HuH-7 (cell line): ENCODE data around the gene PROZ.
A peak's percentile ranks its signal among the peaks of the same experiment; 100 is the strongest.

ENCODE experiments used
- DNase-seq: peaks from one replicate; pipeline ENCODE4 v3.0.0; 2011; ENCODE audit warnings: low spot score

The PROZ gene

GRCh38 chr13:113140677-113141600, 17.5 kb upstream of the PROZ start:
- no peak for DNase-seq

DNA sequence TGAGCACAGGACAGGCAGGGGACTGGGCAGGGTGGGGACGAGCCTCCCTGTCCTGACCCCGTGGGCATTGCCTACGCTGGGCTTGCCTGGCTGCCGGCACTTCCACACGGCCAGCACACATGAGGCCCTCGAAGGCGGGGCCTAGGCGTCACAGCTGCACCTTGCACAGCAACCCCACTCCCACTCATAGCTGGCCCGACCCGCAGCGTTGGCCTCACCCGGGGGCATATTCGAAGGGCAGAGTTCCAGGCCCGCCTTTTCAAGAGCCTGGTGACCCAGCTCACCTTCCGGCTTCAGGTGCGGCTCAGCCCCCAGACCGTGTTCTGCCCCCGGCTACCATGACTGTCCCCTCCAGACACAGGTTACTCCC, 16.9 kb upstream of the PROZ start:
- DNase-seq, result no peak

DNA sequence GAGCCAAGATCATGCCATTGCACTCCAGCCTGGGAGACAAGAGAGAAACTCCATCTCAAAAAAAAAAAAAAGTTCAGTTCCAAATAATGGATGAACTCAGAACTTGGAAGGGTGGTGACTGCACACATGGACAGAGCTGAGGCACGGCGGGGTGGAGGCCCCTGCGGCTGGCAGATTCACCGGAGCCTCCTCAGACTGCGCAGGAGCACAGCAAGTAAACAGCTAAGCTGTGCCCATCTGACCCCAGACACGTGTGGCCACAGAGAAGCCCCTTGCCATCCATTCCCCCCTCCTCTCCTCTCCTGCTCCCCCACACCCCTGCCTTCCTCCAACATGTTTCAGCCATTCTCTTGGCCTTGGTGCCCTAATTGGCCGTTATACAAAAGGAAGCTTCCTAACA, 15.6 kb upstream of the PROZ start:
- no peak for DNase-seq

DNA sequence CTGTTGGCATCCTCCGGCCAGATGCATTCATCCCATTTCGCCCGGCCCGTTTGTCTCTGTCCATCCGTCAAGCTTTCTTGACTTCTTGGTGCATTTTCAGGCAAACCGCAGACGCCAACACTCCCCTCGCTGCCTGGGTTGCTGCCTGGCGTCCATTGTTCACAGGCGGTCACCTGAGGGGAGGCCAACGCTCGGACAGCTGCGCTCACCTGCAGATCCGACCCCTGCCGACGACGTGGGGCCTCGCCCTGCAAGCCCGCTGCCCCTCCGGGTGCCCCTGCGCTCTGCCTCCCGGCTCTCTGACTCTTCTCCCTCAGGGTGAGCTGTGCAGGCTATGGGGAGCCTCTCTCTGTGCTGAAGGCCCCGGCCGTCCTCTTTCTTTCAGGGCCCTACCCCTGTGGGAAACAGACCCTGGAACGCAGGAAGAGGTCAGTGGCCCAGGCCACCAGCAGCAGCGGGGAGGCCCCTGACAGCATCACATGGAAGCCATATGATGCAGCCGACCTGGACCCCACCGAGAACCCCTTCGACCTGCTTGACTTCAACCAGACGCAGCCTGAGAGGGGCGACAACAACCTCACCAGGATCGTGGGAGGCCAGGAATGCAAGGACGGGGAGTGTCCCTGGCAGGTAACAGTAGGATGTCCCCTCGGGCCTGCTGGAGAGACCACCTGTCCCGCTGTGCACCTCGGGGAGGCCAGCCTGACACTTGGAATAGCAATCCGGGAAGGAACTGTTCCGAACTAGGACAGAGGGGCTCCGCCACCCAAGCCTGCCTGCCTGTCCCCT, 14.8 kb upstream of the PROZ start:
- no peak for DNase-seq

DNA sequence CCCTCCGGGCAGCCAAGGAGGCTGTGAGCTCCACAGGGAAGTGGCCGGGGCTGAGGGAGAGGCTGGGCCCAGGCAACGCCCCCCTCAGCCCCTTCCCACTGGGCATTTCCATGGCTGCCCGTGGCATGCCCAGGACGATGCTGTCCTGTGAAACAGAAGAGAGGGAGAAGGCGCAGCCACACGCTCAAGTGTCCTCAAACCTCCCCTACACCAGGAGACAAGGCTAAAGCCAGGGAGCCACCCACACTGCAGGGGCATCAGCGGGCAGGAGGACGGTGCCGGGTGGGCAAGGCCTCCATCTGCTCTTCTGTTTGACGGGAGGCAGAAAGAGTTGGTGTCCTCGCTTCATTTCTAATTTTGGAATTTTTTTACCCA, 14.2 kb upstream of the PROZ start:
- DNase-seq, result no peak

DNA sequence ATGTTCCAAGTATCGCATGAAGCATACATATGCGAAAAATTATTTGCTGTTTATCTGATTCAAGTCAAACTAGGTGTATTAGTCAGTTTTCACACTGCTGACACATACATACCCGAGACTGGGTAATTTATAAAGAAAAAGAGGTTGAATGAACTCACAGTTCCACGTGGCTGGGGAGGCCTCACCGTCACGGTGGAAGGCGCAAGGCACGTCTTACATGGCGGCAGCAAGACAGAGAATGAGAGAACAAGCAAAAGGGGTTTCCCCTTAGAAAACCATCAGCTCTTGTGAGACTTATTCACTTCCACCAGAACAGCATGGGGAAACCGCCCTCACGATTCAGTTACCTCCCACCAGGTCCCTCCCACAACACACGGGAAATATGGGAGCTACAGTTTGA, 13.0 kb upstream of the PROZ start:
- DNase-seq, result no peak

GRCh38 chr13:113145911-113146598, 12.4 kb upstream of the PROZ start:
- no peak for DNase-seq

- no peak for DNase-seq
Measured at GRCh38 chr13:113146750-113147149, 11.7 kb upstream of the PROZ start.

- no peak for DNase-seq
Measured at GRCh38 chr13:113147206-113147605, 11.2 kb upstream of the PROZ start.

GRCh38 chr13:113148407-113148806, 10.0 kb upstream of the PROZ start:
- DNase-seq, result no peak

GRCh38 chr13:113148940-113149503, 9.4 kb upstream of the PROZ start:
- no peak for DNase-seq

- DNase-seq, result no peak
Measured at GRCh38 chr13:113149711-113150549, 8.5 kb upstream of the PROZ start.

DNA sequence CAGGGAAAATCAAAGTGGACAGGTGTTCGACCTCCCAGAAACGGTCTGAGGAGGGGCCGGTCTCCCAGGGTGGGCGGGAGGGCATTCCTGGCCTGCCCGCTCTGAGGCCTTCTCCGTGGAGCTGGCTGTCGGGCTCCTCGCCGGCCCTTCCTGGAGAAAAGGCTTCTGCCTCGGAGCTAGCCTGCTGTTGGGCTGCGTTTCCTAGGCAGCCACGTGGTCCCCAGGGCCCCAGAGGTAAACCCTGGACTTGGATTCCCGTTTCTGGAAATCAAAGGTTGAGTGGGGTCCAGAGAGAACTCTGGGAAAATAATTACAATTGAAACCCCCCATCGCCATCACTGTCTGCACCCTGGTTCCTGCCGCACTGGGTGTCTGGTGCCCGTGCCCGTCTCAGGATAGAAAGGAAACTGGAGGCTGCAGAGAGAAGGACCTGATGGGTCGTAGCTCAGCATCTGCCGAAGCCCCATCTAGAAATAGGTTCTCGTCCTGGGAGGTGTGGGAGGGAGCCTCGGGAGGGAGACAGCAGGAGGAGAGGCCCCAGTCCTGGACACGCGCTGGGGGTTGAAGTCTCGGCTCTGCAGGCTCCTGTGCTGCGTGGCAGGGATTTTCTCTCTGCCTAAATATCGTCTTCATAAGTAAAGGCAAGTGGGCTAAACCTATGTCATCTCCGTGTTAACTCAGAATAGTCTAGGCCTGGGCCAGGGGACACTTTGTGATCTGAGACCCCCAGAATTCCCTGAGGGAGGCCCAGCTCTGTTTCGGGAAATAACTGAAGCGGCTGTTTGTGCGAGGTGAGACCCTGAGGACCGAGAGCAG, 7.7 kb upstream of the PROZ start:
- no peak for DNase-seq

- no peak for DNase-seq
Measured at GRCh38 chr13:113151745-113152690, 6.4 kb upstream of the PROZ start.

DNA sequence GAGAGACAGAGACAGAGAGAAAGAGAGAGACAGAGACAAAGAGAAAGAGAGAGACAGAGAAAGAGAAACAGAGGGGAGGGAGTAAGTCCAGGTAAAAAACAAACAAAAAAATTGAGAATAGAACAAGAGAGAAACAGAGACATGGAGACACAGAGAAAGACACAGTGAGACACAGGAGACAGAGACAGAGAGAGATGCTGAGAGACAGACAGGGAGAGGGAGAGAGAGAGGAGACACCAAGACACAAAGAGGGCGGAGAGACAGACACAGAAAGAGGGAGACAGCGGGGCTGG, 5.8 kb upstream of the PROZ start:
- DNase-seq, result no peak

DNA sequence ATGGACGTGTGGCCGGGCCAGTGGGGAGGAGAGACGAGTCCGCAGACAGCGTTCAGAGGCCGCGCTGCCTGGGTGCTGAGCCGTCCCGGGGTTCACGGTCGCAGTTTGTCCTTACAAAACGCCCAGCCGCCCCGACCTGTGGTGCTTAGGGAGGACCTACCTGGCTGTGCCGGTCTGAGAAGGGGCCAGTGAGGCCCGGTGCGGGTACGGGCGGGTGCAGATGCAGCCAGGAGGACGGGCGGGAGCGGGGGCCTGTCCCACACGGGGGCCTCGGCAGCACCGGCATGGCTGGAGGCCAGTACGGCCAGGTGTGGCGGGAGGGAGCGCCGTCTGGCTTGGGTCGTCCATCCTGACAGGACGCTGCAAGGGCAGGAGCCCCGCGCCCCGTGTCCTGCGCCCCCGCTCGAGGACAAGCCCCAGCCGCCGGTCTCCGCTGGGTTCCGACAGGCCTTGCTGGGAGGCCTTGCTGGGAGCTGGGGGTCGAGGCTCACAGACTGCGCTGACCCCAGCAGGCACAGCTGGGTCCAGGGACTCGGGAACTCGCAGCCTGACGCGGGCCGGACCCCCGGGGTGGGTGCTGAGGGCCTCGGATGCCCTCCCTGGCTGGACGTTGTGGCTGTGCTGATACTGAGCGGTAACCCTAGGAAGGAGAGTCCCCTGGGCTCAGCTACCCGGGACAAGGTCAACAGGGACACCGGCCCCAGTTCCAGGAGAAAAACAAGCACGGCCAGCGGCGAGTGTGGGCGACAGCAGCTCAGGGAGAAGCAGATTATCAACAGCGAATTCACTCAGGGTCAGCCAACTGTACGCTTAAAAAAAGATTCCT, 5.3 kb upstream of the PROZ start:
- DNase-seq, result peak; percentile 71

DNA sequence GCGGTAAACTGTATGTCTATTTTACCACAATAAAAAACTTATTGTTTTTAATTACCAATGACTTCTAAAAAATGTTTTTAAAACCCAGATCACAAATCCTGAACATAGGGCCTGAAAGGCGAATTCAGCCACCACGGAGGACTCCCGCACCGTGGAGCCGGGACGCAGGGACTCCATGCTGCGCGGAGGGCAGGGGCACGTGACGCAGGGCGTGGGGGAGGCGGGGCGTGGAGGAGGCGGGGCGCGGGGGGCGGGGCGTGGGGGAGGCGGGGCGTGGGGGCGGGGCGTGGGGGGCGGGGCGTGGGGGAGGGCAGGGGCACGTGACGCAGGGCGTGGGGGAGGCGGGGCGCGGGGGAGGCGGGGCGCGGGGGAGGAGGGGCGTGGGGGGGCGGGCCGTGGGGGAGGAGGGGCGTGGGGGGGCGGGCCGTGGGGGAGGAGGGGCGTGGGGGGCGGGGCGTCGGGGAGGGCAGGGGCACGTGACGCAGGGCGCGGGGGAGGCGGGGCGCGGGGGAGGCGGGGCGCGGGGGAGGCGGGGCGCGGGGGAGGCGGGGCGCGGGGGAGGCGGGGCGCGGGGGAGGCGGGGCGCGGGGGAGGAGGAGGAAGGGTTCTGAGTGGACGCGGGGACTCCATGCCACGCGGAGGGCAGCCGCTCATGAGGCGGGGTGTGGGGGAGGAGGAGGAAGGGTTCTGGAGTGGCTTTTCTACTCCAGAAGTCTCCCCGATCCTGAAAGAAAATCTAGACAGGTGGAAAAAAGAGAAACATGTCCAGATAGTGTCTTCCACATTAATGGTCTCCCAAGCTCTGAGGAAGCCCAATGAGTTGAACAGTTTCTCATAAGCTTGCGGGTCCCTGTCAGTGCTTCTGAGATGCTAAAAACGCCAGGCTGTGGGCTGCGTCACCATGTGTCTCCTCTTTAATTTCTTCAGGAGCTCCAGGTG, 4.4 kb upstream of the PROZ start:
- peak; percentile 86 for DNase-seq

DNA sequence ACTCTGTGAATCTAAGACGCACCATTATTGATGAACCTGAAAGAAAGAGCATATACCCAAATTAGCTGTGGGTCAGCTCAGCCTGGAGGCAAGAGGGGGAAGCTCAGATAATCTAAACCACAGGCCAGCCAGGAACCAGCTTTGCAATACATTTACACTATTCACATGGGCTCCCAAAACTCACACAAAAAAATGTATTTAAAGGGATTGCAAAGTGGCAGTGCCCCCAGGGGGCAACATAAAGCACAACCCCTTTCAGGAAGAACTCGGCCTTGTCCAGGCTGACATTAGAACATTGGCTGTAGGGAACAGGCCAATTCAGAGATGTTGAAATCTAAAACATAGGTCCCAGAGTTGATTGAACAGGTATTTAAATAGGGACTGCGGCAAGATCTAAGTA, 3.2 kb upstream of the PROZ start:
- no peak for DNase-seq
